NCI-H1092 (cell line): Measurements from ENCODE around the gene ZNF177.
"Not testable (repeated sequence)": the region's sequence is repeated elsewhere in the genome, so short reads cannot be mapped to it uniquely, and the experiment has no call there.

Experiments
- DNase-seq: peaks from one replicate; lab custom pipeline; 2025; lab: John Stamatoyannopoulos, UW

The ZNF177 gene

DNA sequence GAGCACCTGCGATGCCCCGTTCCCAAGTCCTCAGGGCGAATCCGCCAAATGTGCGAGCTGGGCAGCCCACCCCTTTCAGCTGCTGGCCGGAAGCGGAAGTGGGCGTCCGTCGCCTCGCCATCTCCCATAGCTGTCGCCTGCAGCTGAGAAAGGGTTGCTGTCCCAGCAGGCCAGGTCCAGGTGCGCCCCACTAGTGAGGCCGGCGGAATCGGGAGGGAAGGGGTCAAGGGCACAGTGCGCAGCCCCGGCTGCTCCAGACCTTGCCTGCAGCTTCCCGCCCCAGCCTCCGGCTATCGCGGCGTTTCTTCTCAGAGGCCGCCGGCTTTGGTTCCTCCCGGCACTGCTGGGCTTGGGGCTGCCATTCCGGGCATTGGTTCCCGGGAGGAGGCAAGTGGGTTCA, at the start of gene ZNF177:
TSS of gene ZNF177 (plus strand) at position 109 of the 400 bp plus-strand sequence. CDS start 15,299 bp downstream, outside the sequence.
- peak; percentile 34 for DNase-seq

DNA sequence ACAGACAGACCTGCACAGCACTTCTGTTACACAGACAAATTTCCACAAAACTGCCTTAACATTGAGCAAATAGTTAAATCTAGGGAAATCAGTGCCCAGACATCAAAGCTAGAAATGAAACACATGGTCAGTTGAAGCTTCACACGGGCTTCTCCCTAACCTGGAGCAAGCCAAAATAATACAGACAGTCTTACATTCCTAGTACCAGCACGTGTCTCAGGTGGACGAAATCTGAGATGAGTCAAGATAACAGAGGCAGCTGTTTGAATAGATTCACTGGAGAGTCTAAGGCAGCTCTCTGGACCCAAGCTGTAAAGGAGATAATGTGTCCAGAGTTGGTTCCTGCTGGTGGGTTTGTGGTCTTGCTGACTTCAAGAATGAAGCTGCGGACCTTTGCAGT, 49.1 kb upstream of the ZNF177 start:
- no peak for DNase-seq

DNA sequence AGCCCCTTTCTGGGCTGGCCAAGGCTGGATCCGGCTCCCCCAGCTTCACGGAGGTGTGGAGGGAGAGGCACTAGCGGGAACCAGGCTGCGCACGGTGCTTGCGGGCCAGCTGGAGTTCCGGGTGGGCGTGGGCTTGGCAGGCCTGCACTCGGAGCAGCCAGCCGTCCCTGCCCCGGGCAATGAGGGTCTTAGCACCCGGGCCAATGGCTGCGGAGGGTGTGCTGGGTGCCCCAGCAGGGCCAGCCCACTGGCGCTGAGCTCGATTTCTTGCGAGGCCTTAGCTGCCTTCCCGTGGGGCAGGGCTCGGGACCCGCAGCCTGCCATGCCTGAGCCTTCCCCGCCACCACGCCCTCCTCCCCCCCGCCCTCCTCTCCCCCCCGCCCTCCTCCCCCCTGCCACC, 41.5 kb upstream of the ZNF177 start:
- DNase-seq, result no peak

DNA sequence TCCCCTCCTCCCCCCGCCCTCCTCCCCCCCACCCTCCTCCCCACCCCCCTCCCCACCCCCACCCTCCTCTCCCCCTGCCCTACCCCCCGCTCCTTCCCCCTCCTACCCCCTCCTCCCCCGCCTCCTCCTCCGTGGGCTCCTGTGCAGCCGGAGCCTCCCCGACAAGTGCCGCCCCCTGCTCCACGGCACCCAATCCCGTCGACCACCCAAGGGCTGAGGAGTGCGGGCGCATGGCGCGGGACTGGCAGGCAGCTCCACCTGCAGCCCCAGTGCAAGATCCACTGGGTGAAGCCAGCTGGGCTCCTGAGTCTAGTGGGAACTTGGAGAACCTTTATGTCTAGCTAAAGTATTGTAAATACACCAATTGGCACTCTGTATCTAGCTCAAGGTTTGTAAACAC, 41.1 kb upstream of the ZNF177 start:
- DNase-seq, result not testable (repeated sequence)

DNA sequence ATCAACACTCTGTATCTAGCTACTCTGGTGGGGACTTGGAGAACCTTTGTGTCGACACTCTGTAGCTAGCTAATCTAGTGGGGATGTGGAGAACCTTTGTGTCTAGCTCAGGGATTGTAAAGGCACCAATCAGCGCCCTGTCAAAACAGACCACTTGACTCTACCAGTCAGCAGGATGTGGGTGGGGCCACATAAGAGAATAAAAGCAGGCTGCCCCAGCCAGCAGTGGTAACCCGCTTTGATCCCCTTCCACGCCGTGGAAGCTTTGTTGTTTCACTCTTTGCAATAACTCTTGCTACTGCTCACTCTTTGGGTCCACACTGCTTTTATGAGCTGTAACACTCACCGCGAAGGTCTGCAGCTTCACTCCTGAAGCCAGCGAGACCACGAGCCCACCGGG, 40.6 kb upstream of the ZNF177 start:
- DNase-seq, result not testable (repeated sequence)

DNA sequence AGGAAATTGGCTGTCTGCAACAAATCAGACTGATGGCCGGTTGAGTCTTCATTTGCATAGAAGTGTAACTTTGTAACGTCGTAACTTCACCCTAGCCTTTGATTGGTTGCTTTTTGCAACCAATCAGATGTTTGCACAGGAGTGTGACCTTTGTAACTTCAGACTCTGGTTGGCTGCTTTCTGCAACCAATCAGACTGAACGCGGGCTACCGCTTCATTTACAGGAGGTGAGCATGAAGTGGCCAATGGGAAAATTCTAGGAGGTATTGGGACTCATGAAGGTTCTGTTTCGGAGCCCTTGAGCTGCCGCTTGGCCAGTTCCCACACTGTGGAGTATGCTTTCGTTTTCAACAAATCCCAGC, 39.3 kb upstream of the ZNF177 start:
- DNase-seq, result peak; percentile 77

DNA sequence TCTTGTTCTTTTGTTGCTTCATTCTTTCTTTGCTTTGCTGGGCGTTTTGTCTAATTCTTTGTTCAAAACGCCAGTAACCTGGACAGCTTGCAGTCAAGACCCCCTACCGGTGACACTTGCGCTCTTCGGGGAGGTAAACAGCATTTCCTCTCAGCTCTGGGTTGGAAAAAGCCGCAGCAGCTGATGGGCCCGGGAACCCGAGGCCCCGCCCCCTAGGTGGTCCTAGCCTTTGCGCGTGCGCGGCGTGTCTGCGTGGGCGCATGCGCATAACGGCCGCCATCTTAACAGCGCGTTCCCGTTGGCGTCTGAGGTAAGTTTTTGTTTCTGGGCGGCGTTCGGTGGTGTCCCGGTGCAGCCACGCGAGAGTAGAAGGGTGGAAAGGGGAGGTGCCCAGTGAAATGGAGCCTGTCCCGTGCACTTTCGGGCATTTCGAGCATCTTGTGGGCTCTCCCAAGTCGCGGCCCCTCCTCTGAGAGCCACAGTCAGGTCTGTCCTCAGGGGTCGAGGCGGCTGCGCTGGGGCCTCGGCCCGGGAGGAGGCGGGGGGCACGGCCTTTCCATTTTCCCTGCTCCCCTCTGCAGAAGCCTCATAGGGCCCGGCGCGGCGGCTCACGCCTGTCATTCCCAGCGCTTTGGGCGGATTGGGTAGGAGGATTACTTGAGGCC, 38.8 kb upstream of the ZNF177 start, which contains the start of gene ZNF559:
TSS of gene ZNF559 (plus strand) at position 261 of the 665 bp plus-strand sequence. CDS start 14,371 bp downstream, outside the sequence.
- peak; percentile 93 for DNase-seq

DNA sequence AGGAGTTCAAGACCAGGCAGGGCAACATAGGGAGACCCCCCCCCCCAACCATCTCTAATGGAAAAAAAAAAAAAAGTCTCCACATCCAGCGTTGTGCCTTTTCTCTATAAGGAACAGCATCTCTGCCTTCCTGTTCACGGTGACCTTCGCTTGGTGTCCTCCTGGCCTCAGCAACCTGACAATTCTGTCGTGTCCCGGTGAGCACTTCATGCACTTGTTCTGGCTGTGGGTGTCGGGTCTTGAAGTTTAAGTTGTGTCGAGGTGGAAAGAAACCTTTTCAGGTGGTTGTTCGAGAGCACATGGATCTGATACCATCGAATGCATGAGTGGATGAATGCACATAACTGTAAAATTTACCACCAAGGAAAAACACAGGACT, 38.2 kb upstream of the ZNF177 start:
- no peak for DNase-seq

DNA sequence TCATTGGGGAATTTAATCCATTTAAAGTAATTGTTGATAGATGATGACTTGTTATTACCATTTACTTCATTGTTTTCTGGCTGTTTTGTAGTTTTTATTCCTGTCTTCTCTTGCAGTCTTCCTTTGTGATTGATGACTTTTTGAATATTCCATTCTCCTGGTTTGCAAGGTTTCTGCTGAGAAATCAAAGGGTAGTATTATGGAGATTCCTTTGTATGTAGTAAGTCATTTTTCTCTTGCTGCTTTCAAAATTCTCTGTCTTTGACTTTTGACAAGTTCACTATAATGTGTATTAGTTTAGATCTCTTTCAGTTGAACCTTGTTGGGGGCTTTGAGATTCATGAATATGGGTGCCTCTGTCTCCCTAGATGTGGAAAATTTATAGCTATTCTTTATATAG, 32.8 kb upstream of the ZNF177 start:
- no peak for DNase-seq

DNA sequence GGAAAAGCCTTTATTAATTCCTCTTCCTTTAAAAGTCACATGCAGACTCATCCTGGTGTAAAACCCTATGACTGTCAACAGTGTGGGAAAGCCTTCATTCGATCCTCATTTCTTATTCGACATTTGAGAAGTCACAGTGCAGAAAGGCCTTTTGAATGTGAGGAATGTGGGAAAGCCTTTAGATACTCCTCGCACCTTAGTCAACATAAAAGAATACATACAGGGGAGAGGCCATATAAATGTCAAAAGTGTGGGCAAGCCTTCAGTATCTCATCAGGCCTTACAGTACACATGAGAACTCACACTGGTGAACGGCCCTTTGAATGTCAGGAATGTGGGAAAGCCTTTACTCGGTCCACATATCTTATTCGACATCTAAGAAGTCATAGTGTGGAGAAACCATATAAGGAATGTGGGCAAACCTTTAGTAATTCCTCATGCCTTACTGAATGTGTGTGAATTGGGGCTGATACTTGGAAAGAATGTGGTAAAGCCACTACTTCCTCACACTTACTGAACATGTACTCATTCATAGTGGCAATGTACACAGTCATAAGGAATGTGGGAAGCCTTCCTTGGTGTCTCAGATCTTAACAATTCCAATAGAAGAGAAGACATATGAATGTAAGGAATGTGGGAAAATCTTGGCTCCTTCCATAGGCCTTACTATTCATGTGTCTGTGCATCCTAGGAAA, 20.1 kb upstream of the ZNF177 start:
- no peak for DNase-seq

DNA sequence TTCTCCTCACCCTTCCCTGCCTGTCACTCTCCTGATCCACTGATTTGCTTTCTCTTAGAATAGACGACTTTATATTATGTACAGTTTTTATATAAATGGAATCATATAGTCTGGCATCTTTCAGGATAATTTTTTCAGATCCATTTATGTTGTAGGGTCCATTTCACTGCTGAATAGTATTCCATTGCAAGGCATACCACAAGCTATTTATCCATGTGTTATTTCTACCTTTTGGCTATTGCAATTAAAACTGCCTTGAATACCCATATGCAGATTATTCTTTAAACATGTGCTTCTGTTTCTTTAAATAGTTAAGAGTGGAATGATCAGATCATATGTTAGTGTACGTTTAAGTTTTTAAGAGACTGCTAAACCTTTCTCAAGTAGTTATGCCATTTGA, 17.8 kb upstream of the ZNF177 start:
- no peak for DNase-seq

DNA sequence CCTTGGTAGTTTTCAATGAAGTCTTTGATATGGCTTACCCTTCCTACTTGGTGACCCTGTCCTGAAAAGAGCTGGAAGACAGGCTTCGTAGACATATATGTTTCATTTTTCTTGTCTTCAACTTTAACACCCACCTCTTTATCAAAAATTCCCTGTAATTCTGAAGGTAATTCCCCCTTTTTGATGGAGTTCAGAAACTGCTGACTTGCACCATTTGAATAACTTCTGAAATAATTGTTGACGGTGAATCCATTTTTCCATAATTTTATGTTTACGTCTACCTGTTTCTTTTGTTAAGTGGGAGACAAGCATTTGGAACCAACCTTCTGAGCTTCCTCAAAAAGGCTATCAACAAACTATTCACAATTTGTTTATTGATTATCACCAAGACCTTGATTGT, 14.6 kb upstream of the ZNF177 start:
- DNase-seq, result no peak

DNA sequence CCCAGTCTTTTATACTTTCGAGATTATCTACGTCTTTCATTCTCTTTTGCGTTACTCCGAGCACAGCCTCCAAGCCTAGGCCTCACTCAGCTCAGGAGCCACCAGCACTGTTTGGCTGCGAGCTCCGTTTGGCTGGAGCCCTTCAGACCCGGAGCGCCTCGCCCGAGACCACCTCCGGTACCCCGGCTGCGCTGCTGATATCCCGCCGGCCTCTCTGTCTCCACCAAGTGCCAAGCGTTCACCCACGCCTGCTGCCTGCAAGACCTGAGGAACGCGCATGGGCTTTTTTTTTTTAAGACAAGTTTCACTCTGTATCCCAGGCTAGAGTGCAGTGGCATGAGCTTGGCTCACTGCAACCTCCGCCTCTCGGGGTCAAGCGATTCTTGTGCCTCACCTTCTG, 14.1 kb upstream of the ZNF177 start:
- DNase-seq, result no peak

DNA sequence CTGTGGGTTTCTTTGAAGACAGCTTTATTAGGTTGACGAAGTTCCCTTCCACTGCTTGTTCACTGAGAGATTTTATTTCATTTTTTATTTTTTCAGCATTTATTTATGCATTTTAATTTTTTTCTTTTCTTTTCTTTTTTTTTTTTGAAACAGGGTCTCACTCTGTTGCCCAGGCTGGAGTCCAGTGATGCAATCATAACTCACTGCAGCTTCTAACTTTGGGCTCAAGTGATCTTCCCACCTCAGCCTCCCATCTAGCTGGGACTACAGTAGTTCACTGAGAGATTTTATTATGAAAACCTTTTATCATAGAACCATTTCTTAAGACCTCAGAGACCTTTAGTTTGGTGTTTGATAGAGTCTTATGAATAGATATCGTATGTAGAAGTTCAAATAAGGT, 10.3 kb upstream of the ZNF177 start:
- DNase-seq, result no peak

DNA sequence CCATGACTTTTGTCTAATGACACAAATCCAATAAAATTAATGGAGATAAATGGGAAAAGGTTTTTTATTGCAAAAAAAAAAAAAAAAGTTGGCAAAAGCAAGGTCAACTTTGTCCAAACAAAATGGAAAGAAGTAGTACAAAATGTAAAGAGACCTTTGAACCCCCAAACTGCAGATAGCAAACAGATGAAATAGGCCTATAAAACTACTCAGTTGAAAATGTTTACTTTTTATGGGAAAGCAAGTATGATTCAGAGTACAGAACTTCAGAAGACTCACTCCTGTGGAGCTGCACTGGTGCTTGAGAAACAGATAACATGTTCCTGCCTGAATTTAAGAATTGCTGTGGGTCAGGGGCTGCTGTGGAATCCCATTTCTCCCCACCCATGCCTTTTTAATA, 9.8 kb upstream of the ZNF177 start:
- no peak for DNase-seq

DNA sequence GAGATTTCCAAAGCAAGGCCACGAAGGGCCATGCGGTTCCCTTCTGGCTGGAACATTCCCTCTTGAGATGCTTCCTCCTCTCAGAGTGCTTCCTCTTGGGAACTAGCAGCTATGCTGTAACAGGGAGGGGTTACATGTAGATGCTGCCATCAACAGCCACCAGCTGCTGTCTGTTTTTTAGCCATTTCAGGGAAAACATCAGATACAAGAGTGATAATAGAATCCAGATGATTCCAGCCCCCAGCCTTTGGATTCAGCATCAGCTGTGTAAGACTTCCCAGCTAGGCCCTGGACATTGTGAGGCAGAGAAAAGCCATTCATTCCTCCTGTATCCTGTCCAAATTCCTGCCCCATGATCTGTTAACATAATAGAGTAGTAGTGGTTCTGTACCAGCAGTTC, 8.2 kb upstream of the ZNF177 start:
- no peak for DNase-seq

DNA sequence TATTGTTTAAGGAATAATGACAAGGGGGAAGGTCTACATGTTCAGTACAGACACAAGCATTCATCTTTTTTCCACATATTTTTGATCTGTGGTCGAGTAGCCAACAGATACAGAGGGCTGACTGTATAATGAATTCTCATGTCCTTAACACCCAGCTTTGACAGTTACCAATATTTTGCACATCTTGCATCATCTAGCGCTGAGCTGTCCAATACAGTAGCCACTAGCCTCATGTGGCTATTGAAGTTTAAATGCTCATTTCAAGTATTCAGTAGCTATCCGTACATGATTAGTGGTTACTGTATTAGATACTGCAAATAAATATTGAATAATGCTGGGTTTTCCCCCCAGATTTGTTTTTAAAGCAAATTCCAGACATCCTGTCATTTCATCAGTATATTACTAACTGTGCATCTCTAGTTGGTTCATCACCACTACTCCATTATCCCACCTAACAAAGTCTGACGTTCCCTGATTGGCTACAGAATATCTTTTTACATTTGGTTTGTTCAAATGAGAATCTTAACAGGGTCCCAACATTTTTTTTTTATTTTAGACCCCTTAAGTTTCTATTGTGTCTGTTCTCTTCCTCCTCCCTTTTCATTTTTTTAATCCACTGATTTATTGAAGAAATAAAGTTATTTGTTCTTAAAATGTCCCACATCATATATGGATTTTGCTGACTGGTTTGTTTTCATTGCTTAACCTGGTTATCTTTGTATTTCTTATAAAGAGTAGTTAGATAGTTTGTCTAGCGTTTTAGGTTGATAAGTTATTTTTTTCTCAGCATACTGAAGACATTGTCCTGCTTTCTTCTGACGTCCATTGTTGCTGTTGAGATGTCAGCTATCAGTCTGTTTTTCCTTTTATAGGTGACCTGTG, 8.2 kb downstream of the ZNF177 start:
- no peak for DNase-seq

DNA sequence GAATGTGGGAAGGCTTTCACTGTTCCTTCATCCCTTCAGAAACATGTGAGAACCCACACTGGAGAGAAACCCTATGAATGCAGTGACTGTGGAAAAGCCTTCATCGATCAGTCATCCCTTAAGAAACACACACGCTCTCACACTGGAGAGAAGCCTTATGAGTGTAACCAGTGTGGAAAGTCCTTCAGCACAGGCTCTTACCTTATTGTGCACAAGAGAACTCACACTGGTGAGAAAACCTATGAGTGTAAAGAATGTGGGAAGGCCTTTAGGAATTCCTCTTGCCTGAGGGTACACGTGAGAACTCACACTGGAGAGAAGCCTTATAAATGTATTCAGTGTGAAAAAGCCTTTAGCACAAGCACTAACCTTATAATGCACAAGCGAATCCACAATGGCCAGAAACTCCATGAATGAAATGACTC, 18.6 kb downstream of the ZNF177 start:
- no peak for DNase-seq

DNA sequence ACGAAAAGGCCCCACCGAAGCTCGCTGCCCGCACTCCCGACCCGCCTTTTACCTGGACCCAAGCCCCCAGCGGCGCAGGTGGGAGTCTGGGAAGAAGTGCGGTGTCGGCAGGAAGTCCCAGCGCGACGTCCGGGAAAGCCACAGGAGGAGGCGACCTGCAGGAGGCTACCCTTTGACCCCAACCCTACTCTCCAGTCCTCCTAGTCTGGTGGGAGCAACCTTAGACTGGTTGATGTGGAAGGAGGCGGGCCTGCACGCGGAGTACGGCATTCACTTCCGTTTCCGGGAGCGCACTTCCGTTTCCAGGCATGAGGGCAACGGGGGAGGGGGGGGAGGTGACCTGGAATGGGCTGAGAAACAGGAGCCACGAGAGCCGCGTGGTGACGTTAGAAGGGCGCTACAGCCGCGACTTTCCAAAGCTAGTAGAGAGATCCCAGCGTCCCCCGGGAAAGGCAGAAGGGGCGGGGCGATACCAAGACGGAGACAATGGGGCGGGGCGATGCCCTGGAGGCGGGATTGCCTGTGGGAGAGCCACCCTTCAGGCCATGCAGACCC, 44.1 kb downstream of the ZNF177 start:
- peak; percentile 71 for DNase-seq

DNA sequence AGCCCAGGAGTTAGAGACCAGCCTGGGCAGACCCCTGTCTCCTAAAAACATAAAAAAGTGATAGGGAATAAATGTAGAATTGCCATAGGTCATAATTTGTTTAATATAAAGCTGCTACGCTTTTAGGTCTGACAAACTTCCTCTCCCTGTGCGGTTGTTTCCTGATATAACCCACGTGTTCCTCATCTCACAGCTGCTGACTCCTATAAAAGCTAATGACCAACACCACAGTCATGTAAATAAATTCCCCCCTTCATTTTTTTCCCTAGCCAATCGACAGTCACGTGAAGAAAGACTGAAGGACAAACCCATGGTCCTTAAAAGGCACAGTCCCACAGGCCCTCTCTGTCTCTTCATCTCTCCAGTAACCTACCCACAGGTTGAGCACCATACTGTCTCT, 45.0 kb downstream of the ZNF177 start:
- no peak for DNase-seq

DNA sequence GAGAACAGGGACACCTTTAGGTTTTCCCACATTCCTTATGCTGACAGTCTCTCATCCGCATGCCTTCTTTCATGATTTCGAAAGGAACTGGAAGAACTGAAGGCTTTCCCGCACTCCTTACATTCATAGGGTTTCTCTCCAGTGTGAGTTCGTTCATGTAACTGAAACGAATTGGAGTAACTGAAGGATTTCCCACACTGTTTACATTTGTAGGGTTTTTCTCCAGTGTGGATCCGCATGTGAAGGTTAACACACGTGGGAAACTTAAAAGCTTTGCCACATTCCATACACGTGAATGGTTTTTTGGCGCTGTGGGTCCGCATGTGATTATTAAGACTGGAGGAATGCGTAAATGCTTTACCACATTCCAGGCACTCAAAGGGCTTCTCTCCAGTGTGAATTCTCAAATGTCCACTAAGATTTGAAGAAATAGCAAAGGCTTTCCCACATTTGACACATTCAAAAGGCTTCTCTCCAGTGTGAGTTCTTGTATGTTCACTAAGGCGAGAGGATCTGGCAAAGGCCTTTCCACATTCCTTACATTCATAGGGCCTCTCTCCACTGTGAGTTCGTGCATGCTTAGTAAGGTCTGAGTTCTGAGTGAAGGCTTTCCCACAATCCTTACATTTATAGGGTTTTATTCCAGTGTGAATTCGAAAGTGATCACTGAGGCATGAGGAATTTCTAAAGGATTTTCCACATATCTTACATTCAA, 50.6 kb downstream of the ZNF177 start:
- no peak for DNase-seq

DNA sequence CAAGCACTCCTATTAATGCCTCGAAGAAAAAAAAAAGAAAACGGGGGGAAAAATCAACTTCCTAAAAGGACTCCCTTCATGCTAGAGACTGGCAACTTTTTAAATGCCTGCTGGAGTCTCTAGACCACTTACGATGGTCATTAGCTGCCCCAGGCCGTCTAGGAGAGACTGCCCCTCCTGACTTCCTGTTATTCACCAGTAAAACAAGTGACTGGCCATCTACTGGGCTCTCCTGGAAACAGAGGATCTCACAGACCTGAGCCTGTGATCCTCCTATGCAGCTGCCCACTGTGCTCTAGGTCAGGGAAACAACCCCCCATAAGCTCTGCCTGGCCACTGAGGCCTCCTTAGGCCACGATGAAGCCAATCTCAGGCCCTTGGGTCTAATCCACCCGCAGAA, 65.1 kb downstream of the ZNF177 start:
- no peak for DNase-seq
